Amniotic stem cell (primary cell): ENCODE measurements around the gene USH2A.

Source experiments
- DNase-seq: peaks from one replicate; lab custom pipeline; 2025; lab: John Stamatoyannopoulos, UW

USH2A gene

DNA sequence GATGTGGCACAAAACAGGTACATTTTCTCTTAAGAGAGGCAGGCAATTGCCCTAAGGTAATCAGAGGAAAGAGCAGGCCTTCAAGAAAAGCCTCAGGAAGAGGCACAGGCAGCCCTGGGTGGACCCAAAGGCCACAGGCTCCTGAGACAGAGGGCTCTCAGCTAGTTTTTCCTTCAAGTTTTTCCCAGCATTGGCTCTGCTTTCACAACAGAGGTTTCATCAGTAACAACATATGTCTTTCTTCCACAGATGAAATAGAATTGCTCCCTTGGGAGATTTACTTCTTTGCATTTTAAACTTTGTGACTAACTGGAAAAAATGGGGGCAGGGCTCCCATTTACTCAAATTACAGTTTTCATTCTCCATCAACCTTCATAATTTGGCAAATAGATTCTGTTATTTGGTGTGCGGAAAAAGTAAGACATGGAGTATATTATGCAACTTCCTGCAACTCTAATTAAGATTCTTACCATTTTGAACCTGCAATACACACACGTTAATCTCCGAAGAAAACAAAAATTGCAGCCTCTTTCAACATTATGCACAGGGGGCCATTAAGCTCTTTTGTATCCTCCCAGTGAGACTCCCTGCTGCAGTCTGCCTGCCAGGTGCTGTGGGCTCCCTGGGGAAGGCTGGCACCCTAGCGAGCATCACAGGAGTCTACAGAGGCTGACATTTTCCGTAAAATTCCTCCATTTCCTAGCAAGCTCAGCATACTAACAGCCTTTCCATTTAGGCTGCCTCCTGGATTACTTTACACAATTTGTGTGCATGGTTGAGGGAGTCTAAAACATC, 282.3 kb downstream of the USH2A start:
- no peak for DNase-seq

GRCh38 chr1:216124192-216124781, 299.0 kb downstream of the USH2A start:
- DNase-seq: no peak

GRCh38 chr1:216123446-216124191, 299.6 kb downstream of the USH2A start:
- DNase-seq: no peak

DNA sequence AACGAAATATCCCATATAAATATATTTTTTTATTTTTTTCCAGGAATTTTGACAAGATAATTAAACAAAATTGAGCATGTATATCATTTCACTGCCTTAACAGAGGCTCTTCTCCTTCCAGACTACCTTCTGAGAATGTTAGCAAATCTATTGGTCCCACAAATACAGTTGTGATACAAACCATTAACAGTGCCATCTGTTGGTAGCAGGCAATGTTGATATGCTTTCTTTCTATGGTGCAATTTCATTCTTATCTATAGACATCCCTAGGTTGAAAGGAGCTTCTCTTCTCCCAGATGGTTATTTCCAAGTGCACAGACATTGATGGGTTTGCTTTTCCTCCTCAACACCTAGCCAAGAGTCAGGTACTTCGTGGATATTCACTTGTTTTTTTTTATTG, 303.6 kb downstream of the USH2A start:
- no peak for DNase-seq

DNA sequence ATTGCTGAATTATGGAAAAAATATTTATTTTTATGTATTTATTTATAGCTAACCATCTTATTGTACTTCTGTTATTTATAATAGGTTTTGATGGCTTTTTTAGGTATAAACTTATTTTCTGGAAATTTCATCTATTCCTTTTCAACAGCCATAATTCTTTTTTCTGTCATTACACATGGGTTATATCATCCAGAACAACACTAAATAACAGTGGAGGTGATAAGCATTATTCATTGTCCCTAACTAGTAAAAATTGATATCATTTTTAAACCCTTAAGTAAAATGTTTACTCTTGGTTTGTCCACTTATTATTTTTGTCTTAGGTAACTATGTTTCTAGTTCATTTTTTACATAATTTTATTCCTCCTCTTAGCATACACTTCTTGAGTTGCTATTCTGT, 309.1 kb downstream of the USH2A start:
- no peak for DNase-seq

DNA sequence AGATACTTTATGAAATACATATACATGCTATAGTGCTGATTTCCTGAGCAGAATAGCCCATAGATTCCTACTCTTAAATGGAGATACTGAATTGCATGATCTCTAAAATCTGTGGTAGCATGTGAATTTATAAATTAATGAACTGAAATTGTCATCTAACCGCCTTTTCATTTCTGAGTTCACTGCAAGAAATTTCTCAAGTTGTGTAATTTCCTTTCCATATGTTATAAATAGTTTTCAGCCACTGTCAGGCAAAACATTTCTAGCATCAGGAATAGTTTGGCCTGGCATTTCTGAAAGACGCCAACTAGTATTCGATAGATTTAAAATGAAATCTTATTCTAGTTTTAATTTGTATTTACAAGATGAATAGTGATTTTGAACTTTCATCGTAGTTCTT, 310.1 kb downstream of the USH2A start:
- no peak for DNase-seq

DNA sequence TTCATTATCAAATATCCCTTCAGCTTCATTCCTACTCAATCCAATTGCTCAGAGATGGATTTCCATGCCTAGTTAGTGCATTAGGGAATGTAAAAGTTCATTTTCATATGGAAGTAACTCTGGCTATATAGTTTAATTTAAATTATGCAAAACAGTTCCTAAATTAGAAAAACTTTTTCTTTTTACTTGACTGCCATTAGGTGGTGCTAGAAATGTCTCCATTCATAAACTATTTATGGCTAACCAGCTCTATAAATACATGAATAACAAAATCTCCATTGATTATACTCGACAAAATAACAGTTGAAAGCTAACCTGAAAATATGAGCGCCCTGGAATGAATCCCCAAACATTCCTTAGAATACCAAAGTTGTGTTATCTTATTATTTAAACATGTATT, 311.4 kb downstream of the USH2A start:
- no peak for DNase-seq

DNA sequence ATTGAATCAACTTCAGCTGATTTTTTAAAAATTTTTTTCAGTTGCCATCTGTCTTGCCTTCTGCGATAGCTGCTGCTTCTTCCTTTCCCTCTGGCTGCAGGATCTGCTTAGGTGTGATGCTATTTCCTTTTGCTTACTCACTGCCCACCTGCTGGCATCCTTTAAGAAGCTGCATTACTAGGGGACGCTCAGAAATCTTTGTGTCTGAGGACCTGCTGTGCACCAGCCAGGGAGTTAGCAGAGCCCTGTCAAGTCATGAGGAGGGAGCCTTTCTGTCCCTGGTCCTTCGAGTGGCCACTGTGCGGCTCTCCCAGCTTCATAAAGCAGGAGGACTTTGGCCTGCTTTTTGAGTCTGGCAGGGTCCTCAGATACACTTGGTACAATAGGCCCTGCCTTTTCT, 327.8 kb downstream of the USH2A start:
- DNase-seq: no peak

DNA sequence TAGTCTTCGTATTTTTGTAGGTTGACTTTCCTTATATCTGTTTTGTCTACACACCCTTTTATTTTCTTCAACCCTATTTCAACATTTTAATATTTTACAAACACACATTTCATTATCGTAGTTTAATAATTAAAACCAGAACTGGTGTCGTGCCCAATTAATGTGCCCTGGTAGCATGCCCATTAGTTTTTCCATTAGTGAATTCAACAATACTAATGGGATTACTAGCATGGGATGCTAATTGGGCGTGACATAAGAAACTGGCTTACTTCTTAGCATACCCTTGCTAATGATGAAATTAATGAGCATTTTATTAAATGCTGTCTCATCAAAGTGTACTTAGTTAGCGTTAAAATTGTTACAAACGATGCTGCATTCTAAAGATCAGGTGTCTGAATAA, 332.7 kb downstream of the USH2A start:
- DNase-seq: no peak

DNA sequence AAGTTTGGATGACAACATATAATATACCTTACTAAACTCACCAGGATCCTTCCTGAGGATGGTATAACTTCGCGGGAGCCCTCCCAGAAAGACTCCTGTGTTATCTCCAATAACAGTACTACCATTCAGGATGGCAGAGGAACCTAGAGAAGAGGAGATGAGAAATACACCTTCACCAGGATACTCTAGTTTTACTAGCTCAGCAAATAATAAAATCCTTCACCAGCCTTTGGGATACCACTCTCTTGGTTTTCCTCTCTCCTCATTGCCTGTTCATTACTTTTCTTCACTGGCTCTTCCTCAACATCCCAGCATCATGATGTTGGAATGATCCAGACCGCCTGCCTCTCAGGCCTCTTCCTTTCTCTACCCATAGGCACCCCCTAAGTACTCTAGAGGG, 336.6 kb downstream of the USH2A start:
- DNase-seq: no peak

GRCh38 chr1:216081445-216081844, 341.8 kb downstream of the USH2A start:
- no peak for DNase-seq

DNA sequence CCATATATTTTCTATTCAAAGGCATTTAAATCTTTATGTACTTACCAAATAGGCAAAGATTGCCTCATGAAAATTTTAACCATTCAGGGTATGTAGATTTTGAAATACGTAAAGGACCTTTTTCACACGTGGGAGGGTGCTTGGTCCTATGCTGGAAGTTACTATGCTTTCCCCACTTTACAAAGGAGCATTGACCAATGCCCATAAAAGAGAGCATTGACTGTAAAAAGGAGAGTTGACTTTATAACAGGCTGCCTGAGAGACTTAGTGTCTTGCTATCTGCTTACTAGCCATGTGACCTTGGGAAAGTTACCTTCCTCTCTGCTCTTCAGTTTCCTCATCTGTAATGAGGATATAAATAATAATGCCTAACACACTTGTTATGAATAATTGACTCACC, 346.5 kb downstream of the USH2A start:
- DNase-seq: no peak

DNA sequence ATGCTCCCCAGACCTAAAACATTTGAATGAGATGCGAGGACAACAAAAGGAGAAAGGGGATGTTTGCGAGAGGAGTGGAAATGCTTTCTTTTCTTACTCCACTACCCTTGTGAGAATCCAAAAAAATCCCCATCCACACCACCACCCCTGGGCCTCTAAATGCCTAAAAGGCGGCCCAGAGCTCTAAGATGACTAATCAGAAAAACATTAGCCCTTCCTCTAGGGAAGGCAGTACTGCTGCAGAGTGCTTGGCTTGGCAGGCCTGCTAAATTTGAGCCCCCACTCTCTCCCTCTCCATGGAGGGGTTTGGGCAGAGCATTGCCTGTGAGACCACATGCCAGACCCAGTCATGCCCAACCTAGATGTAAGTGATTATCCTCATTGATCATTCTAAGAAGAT, 347.9 kb downstream of the USH2A start:
- no peak for DNase-seq

GRCh38 chr1:216073793-216074595, 349.3 kb downstream of the USH2A start:
- DNase-seq: no peak

DNA sequence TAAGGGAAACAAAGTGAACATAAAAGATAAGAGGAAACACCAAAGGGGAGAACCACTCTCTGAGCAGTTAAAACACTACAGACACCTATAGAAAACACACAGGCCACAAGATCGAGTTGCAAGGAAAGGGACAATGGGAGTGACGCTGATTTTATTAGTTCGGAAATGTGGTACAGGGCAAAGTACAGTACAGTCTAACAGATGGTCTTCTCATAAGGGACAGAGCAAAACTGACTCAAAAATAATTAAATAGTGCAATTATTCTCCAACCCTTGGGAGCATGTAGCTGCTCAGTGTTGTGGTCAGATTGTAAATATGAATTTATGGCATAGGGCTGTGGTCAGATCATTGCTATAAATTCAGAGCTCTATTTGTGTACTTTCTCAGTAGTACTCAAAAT, 352.0 kb downstream of the USH2A start:
- no peak for DNase-seq

DNA sequence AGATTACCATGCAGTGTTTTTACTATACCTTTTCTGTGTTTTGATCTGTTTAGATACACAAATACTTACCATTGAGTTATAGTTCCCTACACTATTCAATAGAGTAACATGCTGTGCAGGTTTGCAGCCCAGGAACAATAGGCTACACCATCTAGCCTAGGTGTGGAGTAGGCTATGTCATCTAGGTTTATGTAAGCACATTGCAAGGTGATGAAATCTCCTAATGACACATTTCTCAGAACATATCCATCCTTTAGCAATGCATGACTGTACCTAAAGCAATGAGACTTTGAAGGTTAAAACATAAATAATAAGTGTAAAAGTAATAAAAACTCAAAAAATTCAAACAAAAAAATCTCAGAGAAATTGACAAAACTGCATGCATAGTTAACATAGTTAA, 358.6 kb downstream of the USH2A start:
- DNase-seq: no peak

DNA sequence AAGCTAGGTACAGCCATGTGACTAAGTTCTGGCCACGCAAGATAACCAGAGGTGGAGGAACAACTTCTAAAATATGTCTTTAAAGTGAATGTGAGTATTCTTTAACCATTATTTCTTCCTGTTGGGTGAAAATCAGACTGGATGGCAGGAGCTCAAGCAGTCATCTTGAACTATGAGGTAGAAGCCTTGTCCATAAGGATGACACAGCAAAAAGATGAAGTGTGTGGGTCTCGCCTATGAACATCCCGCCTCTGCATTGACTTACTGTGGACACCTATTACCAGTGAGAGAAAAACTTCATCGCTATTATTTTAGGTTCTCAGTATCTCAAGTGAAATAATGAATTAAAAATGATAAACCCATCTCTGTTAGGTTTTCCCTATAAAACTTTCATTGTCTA, 365.3 kb downstream of the USH2A start:
- no peak for DNase-seq

DNA sequence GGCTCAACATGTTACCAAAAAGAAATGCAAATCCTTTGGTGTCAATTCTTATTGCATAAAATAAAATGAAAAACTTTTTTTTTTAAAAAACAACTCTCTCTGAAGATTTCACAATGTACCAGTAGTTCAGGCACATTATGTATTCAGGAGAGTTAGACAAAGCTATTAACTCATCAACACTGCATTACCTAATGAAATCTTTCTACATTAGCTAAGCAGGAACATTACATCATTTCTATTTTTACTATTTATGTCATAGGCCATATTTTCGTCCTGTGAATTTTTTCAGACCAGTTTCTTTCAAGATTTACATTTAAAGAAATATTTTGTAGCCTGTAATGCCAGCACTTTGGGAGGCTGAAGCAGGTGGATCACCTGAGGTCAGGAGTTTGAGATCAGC, 366.2 kb downstream of the USH2A start:
- no peak for DNase-seq

DNA sequence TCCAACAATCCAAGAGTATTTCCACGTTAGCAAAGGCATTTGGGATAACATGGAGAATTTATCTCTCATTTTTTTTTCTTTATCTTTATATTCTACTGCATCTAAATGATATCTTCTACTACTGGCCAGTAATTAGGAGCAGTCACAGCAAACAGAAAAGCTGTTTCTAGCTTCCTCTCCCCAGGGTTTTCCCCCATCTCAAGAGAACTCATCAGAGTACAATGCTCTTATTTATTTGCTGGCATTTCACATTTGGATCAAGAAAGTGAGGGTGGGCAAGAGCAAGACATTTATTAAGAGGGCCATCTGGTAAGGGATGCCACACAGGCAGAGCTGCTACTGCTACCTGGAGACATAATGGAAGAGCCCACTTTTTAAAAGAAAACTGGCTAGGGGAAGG, 368.2 kb downstream of the USH2A start:
- no peak for DNase-seq

DNA sequence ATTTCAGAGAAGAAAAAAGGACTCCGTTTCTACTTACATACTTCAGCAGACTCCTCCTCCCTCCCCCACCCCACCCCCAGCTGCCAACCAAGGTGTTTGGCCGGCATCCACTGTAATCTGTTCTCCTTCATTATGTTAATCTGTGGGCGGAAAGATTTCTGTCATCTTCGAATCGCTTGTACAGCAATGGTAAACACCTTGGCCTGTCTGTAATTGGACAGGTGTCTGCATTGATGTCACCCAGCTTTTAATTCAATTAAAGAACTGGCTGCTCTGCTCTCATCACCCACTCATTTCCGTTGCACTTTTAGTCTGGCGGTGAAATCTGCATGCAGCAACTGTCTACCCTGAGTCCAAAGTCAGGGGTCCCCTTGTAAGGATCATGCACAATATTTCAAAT, 368.6 kb downstream of the USH2A start:
- no peak for DNase-seq

GRCh38 chr1:216051071-216051470, 372.2 kb downstream of the USH2A start:
- DNase-seq: no peak

DNA sequence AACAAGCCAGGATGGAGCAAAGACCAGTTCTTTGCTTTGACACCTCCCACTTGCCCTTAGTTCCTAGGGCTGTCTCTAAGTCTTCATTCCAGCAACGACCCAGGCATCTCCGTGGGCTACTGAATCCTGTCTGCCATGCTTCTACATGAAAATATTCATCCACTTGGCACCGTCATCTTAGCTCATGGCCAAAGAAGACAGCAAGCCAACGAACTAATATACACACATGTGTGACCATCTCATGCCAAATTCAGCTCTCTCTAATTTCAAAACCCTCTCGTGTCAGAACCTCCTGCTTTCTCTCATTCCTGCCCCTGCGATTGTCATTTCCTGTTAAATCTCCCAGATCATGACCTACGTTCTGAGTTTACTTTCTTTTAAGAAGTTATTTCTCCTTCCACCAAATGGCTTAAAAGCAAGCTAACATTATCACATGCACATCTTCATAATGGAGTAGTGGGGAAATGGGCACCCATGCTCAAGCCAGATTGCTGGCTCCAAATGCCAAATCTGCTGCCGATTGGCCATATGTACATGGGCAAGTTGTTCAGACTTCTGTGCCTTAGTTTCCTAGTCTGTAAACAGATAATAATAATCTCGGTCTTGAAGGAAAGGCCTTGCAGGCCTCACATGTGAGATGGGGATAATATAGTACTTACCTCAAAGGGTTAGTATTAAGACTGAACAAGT, 373.4 kb downstream of the USH2A start:
- no peak for DNase-seq
